ENCODE data around the gene AEBP1. TPM values are rescaled to one million over a fixed set of nuclear protein-coding genes. Genes with fewer than 3 reads are reported as not detected.
A peak's percentile ranks its signal among the peaks of the same experiment; 100 is the strongest.

The AEBP1 gene
- total RNA-seq: 81.1 and 82.8 TPM in 2 replicates

- H3K27me3 ChIP-seq (ENCODE audit: control insufficient read depth, insufficient read depth, low read length): no peaks in the 10 kb centered on the region
- DNase-seq (ENCODE audit: low read depth): no peak
- H3K36me3 ChIP-seq (ENCODE audit: control insufficient read depth, insufficient read depth, low read length): peaks cover 4% of the 10 kb centered on the region
- no peak for TF ChIP-seq CTCF (IDR thresholded peaks at IDR 0.05; ENCODE audit: insufficient read depth, low read length, poor library complexity, severe bottlenecking)
- H3K4me3 ChIP-seq (ENCODE audit: low read depth, low read length): peak within 1 kb of the TSS; percentile 62
Observed at GRCh38 chr7:44103923-44104859, at the start of gene AEBP1. TSS of gene AEBP1 (plus strand) at chr7:44104345. CDS start at chr7:44104666, 321 bp downstream.

DNA sequence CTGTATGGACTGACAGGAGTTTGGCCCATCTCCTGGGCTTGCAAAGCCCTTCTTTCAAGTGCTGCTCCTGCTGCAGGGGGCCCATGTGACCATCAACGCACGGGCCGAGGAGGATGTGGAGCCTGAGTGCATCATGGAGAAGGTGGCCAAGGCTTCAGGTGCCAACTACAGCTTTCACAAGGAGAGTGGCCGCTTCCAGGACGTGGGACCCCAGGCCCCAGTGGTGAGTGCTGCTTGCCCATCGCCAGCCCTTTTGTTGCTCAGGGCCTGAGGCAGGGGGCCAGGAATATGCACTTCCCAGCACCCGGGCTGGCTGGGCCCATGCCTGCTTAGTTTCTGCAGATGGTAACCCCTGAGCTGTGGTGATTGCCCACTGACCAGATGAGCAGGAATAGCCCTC is 47.5 kb upstream of the AEBP1 start:
- peaks cover 2% of the 10 kb centered on the region for H3K36me3 ChIP-seq (ENCODE audit: control insufficient read depth, insufficient read depth, low read length)
- no peak overlapping the region for H3K4me3 ChIP-seq (ENCODE audit: low read depth, low read length)
- H3K27me3 ChIP-seq (ENCODE audit: control insufficient read depth, insufficient read depth, low read length): no peaks in the 10 kb centered on the region

GRCh38 chr7:44057181-44057848 is 46.8 kb upstream of the AEBP1 start:
- peaks cover 2% of the 10 kb centered on the region for H3K36me3 ChIP-seq (ENCODE audit: control insufficient read depth, insufficient read depth, low read length)
- no peaks in the 10 kb centered on the region for H3K27me3 ChIP-seq (ENCODE audit: control insufficient read depth, insufficient read depth, low read length)
- DNase-seq (ENCODE audit: low read depth): no peak
- H3K4me3 ChIP-seq (ENCODE audit: low read depth, low read length): no peak overlapping the region
- TF ChIP-seq CTCF (IDR thresholded peaks at IDR 0.05; ENCODE audit: insufficient read depth, low read length, poor library complexity, severe bottlenecking): no peak

More for the DNA sequence above, 47.5 kb upstream of the AEBP1 start:
- no peak for TF ChIP-seq CTCF (IDR thresholded peaks at IDR 0.05; ENCODE audit: insufficient read depth, low read length, poor library complexity, severe bottlenecking)
- no peak for DNase-seq (ENCODE audit: low read depth)

GRCh38 chr7:44057849-44058758 is 46.0 kb upstream of the AEBP1 start:
- no peaks in the 10 kb centered on the region for H3K27me3 ChIP-seq (ENCODE audit: control insufficient read depth, insufficient read depth, low read length)
- DNase-seq (ENCODE audit: low read depth): no peak
- H3K4me3 ChIP-seq (ENCODE audit: low read depth, low read length): no peak overlapping the region
- H3K36me3 ChIP-seq (ENCODE audit: control insufficient read depth, insufficient read depth, low read length): peaks cover 2% of the 10 kb centered on the region
- no peak for TF ChIP-seq CTCF (IDR thresholded peaks at IDR 0.05; ENCODE audit: insufficient read depth, low read length, poor library complexity, severe bottlenecking)

GRCh38 chr7:44058759-44059218 is 45.4 kb upstream of the AEBP1 start:
- H3K27me3 ChIP-seq (ENCODE audit: control insufficient read depth, insufficient read depth, low read length): peaks cover 3% of the 10 kb centered on the region
- H3K36me3 ChIP-seq (ENCODE audit: control insufficient read depth, insufficient read depth, low read length): peaks cover 2% of the 10 kb centered on the region
- no peak for DNase-seq (ENCODE audit: low read depth)
- TF ChIP-seq CTCF (IDR thresholded peaks at IDR 0.05; ENCODE audit: insufficient read depth, low read length, poor library complexity, severe bottlenecking): no peak
- H3K4me3 ChIP-seq (ENCODE audit: low read depth, low read length): no peak overlapping the region
